Panc1 (cell line): ENCODE measurements around the gene DCST1. TPM values are rescaled to one million over a fixed set of nuclear protein-coding genes. Genes with fewer than 3 reads are reported as not detected.
A peak's percentile ranks its signal among the peaks of the same experiment; 100 is the strongest.

Experiments
- ATAC-seq: fragments of 200-7000 bp; cut with Tn5 transposase; 2 replicates; pipeline ENCODE4 v1.9.1; 2020; ENCODE audit warnings: mild to moderate bottlenecking, moderate library complexity
- BruUV-seq: library from RNA; stranded (reverse); fragments of 400-500 nt; replicated peaks from 2 replicates; lab custom pipeline; 2021; lab: Mats Ljungman, UMichigan
- CTCF ChIA-PET: fragments of 300-600 bp; sonication (Branson Sonifier 250); formaldehyde crosslinking; loops from one replicate; lab custom pipeline; 2022; ENCODE audit warnings: antibody characterized with exemption; lab: Charles Lee
- POLR2A ChIA-PET: fragments of 300-600 bp; sonication (Branson Sonifier 250); formaldehyde crosslinking; loops from one replicate; lab custom pipeline; 2022; ENCODE audit warnings: antibody characterized with exemption; lab: Charles Lee
- DNase-seq: peaks from one replicate; pipeline ENCODE4 v3.0.0-alpha.2; 2010; ENCODE audit warnings: low read depth, low spot score
- H3K27ac ChIP-seq: 2 replicates; pipeline ENCODE4 v1.5.1; 2011; ENCODE audit warnings: mild to moderate bottlenecking, low read length, inconsistent platforms
- H3K27me3 ChIP-seq: fragments of 200-500 bp; sonication (Bioruptor generic); 2 replicates; pipeline ENCODE4 v1.6.0; 2014; ENCODE audit warnings: low read length, inconsistent platforms; ENCODE audit not compliant: control insufficient read depth, insufficient read depth
- H3K36me3 ChIP-seq: fragments of 200-500 bp; sonication (Bioruptor generic); 2 replicates; pipeline ENCODE4 v1.5.1; 2014; ENCODE audit warnings: inconsistent platforms, mild to moderate bottlenecking, low read length, moderate library complexity; ENCODE audit not compliant: control insufficient read depth, insufficient read depth
- H3K4me1 ChIP-seq: 2 replicates; pipeline ENCODE4 v1.5.1; 2011; ENCODE audit warnings: inconsistent platforms, mild to moderate bottlenecking, low read length, moderate library complexity; ENCODE audit not compliant: control insufficient read depth, insufficient read depth
- H3K4me3 ChIP-seq, 2 experiments: 2 replicates each; pipeline ENCODE4 v1.5.1; 2011 to 2012; ENCODE audit warnings: low read depth in 2 of 2, low read length in 2 of 2, mild to moderate bottlenecking in 2 of 2, inconsistent platforms in 1 of 2, moderate library complexity in 1 of 2
- H3K9me3 ChIP-seq: fragments of 200-500 bp; sonication (Bioruptor generic); 2 replicates; pipeline ENCODE4 v1.5.1; 2014; ENCODE audit warnings: low read depth, mild to moderate bottlenecking, inconsistent platforms, low read length, moderate library complexity; ENCODE audit not compliant: control insufficient read depth, insufficient read depth
- CTCF ChIP-seq: fragments of 450-650 bp; IDR thresholded peaks from 2 replicates; pipeline ENCODE4 v1.5.1; 2017; ENCODE audit warnings: mild to moderate bottlenecking
- POLR2AphosphoS5 ChIP-seq: IDR thresholded peaks from 2 replicates; pipeline ENCODE4 v1.6.1; 2012; ENCODE audit warnings: mild to moderate bottlenecking, low read depth, low read length, moderate library complexity
- REST ChIP-seq, 2 experiments: IDR thresholded peaks; 2 replicates each; pipeline ENCODE4 v1.6.1; 2011 to 2012; ENCODE audit warnings: low read depth in 2 of 2, control low read depth in 1 of 2, low read length in 1 of 2, mild to moderate bottlenecking in 1 of 2, moderate library complexity in 1 of 2; ENCODE audit not compliant: insufficient read depth in 1 of 2
- SIN3A ChIP-seq: IDR thresholded peaks from 2 replicates; pipeline ENCODE4 v1.6.1; 2012; ENCODE audit warnings: low read depth, mild to moderate bottlenecking, low read length, moderate library complexity, borderline replicate concordance; ENCODE audit not compliant: insufficient read depth
- TCF7L2 ChIP-seq: IDR thresholded peaks from 2 replicates; pipeline ENCODE4 v1.6.1; 2011; ENCODE audit warnings: mild to moderate bottlenecking, low read depth, low read length, inconsistent platforms
- in situ Hi-C: cut with HindIII; loops from 2 replicates; pipeline ENCODE4 v1.10.0; 2016; ENCODE audit warnings: low sequenced_read_pairs, low pct_unique_long_range_greater_than_20kb
- intact Hi-C: fragments of 100-400 bp; cut with micrococcal nuclease; formaldehyde crosslinking; loops from one replicate; pipeline ENCODE4 v1.10.0; 2022; ENCODE audit not compliant: unreplicated experiment
- total RNA-seq: library from RNA; stranded (reverse); gene quantifications from one replicate; pipeline ENCODE4 v1.2.1, GENCODE V29; 2021; ENCODE audit not compliant: unreplicated experiment

The DCST1 gene
- total RNA-seq, 1 experiment from 2014 or later, result not detected

- DNase-seq (no peak), ATAC-seq (no peak)
- H3K4me3 ChIP-seq, result no peak overlapping the region
- H3K27me3 ChIP-seq, result no peaks in the 10 kb centered on the region
- POLR2A ChIA-PET, result no interaction called here
- no peaks in the 10 kb centered on the region for H3K4me1 ChIP-seq
- no peak for TF ChIP-seq REST (IDR thresholded peaks at IDR 0.05; ENCODE audit: insufficient read depth in 1 of 2, low read depth in 2 of 2, low read length in 1 of 2)
- TF ChIP-seq CTCF, result no peak
- no peak for TF ChIP-seq SIN3A
- TF ChIP-seq POLR2AphosphoS5, result no peak
- TF ChIP-seq TCF7L2, result no peak
- no peaks in the 10 kb centered on the region for H3K9me3 ChIP-seq
- intact Hi-C loops, result no loop called here
- H3K27ac ChIP-seq, result no peak overlapping the region
- no TSS peak for BruUV-seq
- CTCF ChIA-PET, result no interaction called here
- in situ Hi-C loops, result no loop called here
- H3K36me3 ChIP-seq, result no peaks in the 10 kb centered on the region
These were observed 3.3 kb upstream of the DCST1 start for GRCh38 chr1:155030243-155030795.

- no TSS peak for BruUV-seq
- intact Hi-C loops (no loop called here), in situ Hi-C loops (no loop called here)
- Histone ChIP-seq H3K27me3 (no peaks in the 10 kb centered on the region), H3K4me1 (no peaks in the 10 kb centered on the region), H3K36me3 (no peaks in the 10 kb centered on the region), H3K27ac (no peak overlapping the region), H3K4me3 (no peak overlapping the region), H3K9me3 (no peaks in the 10 kb centered on the region)
- no peak for DNase-seq
- TF ChIP-seq POLR2AphosphoS5, result no peak
- TF ChIP-seq TCF7L2, result no peak
- TF ChIP-seq REST (IDR thresholded peaks at IDR 0.05; ENCODE audit: insufficient read depth in 1 of 2, low read depth in 2 of 2, low read length in 1 of 2), result no peak
- no peak for TF ChIP-seq SIN3A
- no peak for TF ChIP-seq CTCF
- peak; percentile 26; the same call in 1 of the 2 replicates for ATAC-seq
- CTCF ChIA-PET, result interaction anchor here (0.6 kb wide), 1 partner anchor 471 kb away, joined by 3 read pairs; no protein-coding TSS in a partner anchor
- POLR2A ChIA-PET, result no interaction called here
These were observed 2.7 kb upstream of the DCST1 start for GRCh38 chr1:155030899-155031298.
